Measurements from ENCODE around the gene TAT. TPM values are rescaled to one million over a fixed set of nuclear protein-coding genes. Genes with fewer than 3 reads are reported as not detected.

The TAT gene
- total and polyA plus RNA-seq, 9 donors = 0.04 to 0.17 TPM; not detected in 7

GRCh38 chr16:71547168-71547567, 29.7 kb downstream of the TAT start:
- no peaks in the 10 kb centered on the region for H3K27me3 ChIP-seq (ENCODE audit: control insufficient read depth, insufficient read depth, low read length)
- H3K4me1 ChIP-seq (ENCODE audit: control insufficient read depth, insufficient read depth, low read length) = no peaks in the 10 kb centered on the region
- DNase-seq = no peak
- no peak overlapping the region for H3K4me3 ChIP-seq (ENCODE audit: low read length)
- H3K27ac ChIP-seq (ENCODE audit: low read length) = no peak overlapping the region
- no peaks in the 10 kb centered on the region for H3K36me3 ChIP-seq (ENCODE audit: control insufficient read depth, insufficient read depth, low read length)
- no peaks in the 10 kb centered on the region for H3K9me3 ChIP-seq (replicated peaks; ENCODE audit: control insufficient read depth, low read depth, low read length)

DNA sequence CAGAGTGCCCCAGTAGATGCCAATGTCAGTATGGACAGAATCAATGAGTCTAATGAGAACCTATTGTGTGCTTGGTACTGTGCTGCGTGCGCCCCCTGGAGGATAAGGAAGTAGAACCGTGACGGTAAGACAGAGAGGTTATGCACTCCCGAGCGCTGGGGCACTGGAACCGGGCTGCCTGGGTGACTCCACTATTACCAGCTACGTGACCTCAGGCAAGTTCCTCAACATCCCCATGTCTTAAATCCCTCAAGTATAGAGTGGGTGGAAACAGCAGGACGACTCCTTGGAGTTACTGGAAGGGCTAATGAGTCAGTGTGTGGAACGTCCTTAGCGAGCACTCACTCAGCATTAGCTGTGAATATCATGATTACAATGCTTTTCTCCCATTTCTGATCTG, 34.5 kb downstream of the TAT start:
- Histone ChIP-seq H3K4me1 (ENCODE audit: control insufficient read depth, insufficient read depth, low read length) (no peaks in the 10 kb centered on the region), H3K27me3 (ENCODE audit: control insufficient read depth, insufficient read depth, low read length) (no peaks in the 10 kb centered on the region), H3K36me3 (ENCODE audit: control insufficient read depth, insufficient read depth, low read length) (no peaks in the 10 kb centered on the region), H3K9me3 (replicated peaks; ENCODE audit: control insufficient read depth, low read depth, low read length) (no peaks in the 10 kb centered on the region), H3K27ac (ENCODE audit: low read length) (no peak overlapping the region), H3K4me3 (ENCODE audit: low read length) (no peak overlapping the region)
- DNase-seq = no peak
- no CpG with 5 or more reads among the region's 11 CpGs for WGBS (ENCODE audit: insufficient coverage)

DNA sequence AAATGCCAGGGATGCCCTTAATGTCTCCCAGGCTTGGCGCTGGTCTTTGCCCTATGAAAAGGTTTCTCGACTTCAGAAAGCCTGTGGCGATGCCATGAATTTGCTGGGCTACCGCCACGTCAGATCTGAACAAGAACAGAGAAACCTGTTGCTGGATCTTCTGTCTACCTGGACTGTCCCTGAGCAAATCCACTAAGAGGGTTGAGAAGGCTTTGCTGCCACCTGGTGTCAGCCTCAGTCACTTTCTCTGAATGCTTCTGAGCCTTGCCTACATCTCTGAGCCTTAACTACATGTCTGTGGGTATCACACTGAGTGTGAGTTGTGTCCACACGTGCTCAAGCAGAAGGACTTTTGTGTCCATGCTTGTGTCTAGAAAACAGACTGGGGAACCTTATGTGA, 39.2 kb downstream of the TAT start:
- no peaks in the 10 kb centered on the region for H3K4me1 ChIP-seq (ENCODE audit: control insufficient read depth, insufficient read depth, low read length)
- no peaks in the 10 kb centered on the region for H3K36me3 ChIP-seq (ENCODE audit: control insufficient read depth, insufficient read depth, low read length)
- H3K27ac ChIP-seq (ENCODE audit: low read length) = no peak overlapping the region
- WGBS (ENCODE audit: insufficient coverage) = 57% methylated on average over 6 of the region's 6 CpGs
- H3K4me3 ChIP-seq (ENCODE audit: low read length) = no peak overlapping the region
- peak; percentile 11 for DNase-seq
- H3K27me3 ChIP-seq (ENCODE audit: control insufficient read depth, insufficient read depth, low read length) = no peaks in the 10 kb centered on the region
- no peaks in the 10 kb centered on the region for H3K9me3 ChIP-seq (replicated peaks; ENCODE audit: control insufficient read depth, low read depth, low read length)

- Histone ChIP-seq H3K27me3 (ENCODE audit: control insufficient read depth, insufficient read depth, low read length) (no peaks in the 10 kb centered on the region), H3K36me3 (ENCODE audit: control insufficient read depth, insufficient read depth, low read length) (no peaks in the 10 kb centered on the region), H3K4me3 (ENCODE audit: low read length) (no peak overlapping the region), H3K9me3 (replicated peaks; ENCODE audit: control insufficient read depth, low read depth, low read length) (no peaks in the 10 kb centered on the region), H3K27ac (ENCODE audit: low read length) (no peak overlapping the region), H3K4me1 (ENCODE audit: control insufficient read depth, insufficient read depth, low read length) (no peaks in the 10 kb centered on the region)
- WGBS (ENCODE audit: insufficient coverage) = 92% methylated on average over 26 of the region's 28 CpGs
- no peak for DNase-seq
Measured at GRCh38 chr16:71536752-71537499, 40.0 kb downstream of the TAT start.

GRCh38 chr16:71532366-71532765, 44.5 kb downstream of the TAT start:
- Histone ChIP-seq H3K4me1 (ENCODE audit: control insufficient read depth, insufficient read depth, low read length) (no peaks in the 10 kb centered on the region), H3K4me3 (ENCODE audit: low read length) (no peak overlapping the region), H3K36me3 (ENCODE audit: control insufficient read depth, insufficient read depth, low read length) (no peaks in the 10 kb centered on the region), H3K27ac (ENCODE audit: low read length) (no peak overlapping the region), H3K27me3 (ENCODE audit: control insufficient read depth, insufficient read depth, low read length) (no peaks in the 10 kb centered on the region), H3K9me3 (replicated peaks; ENCODE audit: control insufficient read depth, low read depth, low read length) (no peaks in the 10 kb centered on the region)
- WGBS (ENCODE audit: insufficient coverage) = 100% methylated on average over 1 of the region's 3 CpGs
- DNase-seq = no peak

- peaks cover 3% of the 10 kb centered on the region for H3K4me1 ChIP-seq (ENCODE audit: control insufficient read depth, insufficient read depth, low read length)
- WGBS (ENCODE audit: insufficient coverage) = 33% methylated on average over 1 of the region's 4 CpGs
- H3K27me3 ChIP-seq (ENCODE audit: control insufficient read depth, insufficient read depth, low read length) = peaks cover 12% of the 10 kb centered on the region
- no peaks in the 10 kb centered on the region for H3K9me3 ChIP-seq (replicated peaks; ENCODE audit: control insufficient read depth, low read depth, low read length)
- H3K36me3 ChIP-seq (ENCODE audit: control insufficient read depth, insufficient read depth, low read length) = no peaks in the 10 kb centered on the region
- H3K4me3 ChIP-seq (ENCODE audit: low read length) = no peak overlapping the region
- no peak for DNase-seq
- no peak overlapping the region for H3K27ac ChIP-seq (ENCODE audit: low read length)
Measured at GRCh38 chr16:71528863-71529262, 48.0 kb downstream of the TAT start.

DNA sequence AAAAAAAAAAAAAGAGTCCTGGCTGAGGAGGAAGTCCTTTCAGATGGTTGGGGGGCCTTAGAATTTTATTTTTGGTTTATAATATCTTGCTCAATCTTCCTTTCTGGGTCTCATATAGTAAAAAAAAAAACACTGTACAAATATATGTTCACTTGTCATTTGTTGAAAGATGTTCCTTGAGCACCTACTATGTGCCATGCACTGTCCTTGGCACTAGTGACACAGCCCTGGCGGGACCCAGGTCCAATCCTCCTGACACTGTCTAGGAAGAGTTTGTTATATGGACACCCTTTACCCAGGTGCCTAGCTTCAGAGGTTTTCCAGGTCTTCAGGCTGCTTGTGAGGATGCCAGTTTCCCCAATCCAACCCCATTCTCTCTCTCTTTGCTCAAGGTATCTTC, 48.6 kb downstream of the TAT start:
- WGBS (ENCODE audit: insufficient coverage) = no CpG with 5 or more reads among the region's 1 CpG
- peaks cover 3% of the 10 kb centered on the region for H3K4me1 ChIP-seq (ENCODE audit: control insufficient read depth, insufficient read depth, low read length)
- peaks cover 15% of the 10 kb centered on the region for H3K27me3 ChIP-seq (ENCODE audit: control insufficient read depth, insufficient read depth, low read length)

GRCh38 chr16:71526111-71526631, 50.7 kb downstream of the TAT start, which contains the start of gene CHST4:
TSS of gene CHST4 (plus strand) at chr16:71526426. CDS start at chr16:71536678, 10,252 bp downstream.
- Histone ChIP-seq H3K4me1 (ENCODE audit: control insufficient read depth, insufficient read depth, low read length) (peaks cover 3% of the 10 kb centered on the region), H3K27me3 (ENCODE audit: control insufficient read depth, insufficient read depth, low read length) (peaks cover 18% of the 10 kb centered on the region), H3K27ac (ENCODE audit: low read length) (no peak within 1 kb of the TSS), H3K9me3 (replicated peaks; ENCODE audit: control insufficient read depth, low read depth, low read length) (no peaks in the 10 kb centered on the region), H3K4me3 (ENCODE audit: low read length) (no peak within 1 kb of the TSS), H3K36me3 (ENCODE audit: control insufficient read depth, insufficient read depth, low read length) (no peaks in the 10 kb centered on the region)
- WGBS (ENCODE audit: insufficient coverage) = 0% methylated on average over 5 of the region's 9 CpGs
- no peak for DNase-seq

More for the DNA sequence above, 48.6 kb downstream of the TAT start:
- H3K27ac ChIP-seq (ENCODE audit: low read length) = no peak overlapping the region
- no peaks in the 10 kb centered on the region for H3K36me3 ChIP-seq (ENCODE audit: control insufficient read depth, insufficient read depth, low read length)
- no peaks in the 10 kb centered on the region for H3K9me3 ChIP-seq (replicated peaks; ENCODE audit: control insufficient read depth, low read depth, low read length)
- no peak for DNase-seq
- H3K4me3 ChIP-seq (ENCODE audit: low read length) = no peak overlapping the region

DNA sequence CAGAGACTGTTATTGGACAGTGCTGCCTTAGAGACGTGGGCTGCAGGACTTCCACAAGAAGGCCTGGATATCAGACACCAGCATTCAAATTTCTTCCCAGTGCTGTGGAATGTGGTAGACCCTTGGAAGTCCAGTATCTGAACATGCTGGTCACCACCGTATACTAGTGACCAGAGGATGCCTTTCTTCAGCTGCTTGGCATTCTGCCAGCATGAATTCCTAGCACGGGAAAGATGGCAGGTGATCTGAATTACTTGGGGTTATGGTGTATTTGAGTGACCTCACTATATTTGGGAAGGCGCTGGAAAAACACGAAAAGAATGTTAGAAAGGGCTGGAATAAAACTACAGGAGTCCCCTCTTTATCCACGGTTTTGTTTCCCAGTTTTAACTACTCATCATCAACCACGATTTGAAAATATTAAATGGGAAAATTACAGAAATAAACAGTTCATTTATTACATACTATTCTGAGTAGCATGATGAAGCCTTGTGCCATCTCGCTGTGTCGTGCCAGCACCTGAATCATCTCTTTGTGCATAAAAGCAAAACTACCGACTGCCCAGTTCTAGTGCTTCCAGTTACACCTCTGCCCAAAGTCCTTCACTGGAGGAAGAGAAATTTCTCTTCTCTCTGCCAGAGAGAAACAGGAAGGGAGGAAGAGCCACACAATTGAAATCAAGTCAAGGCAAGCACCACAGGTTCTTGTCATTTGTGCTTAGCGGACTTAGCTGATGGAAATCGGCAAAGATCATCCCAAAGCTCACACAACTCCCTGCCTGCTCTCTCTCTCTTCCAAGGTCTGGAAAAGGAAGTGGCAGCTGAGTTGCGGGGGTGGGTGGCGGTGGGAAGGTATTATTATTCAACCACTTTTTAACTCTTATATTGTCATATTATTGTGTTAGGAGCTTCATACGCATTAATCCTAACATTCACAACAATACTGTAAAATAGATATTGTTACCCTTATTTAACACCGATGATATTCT, 52.0 kb downstream of the TAT start:
- Histone ChIP-seq H3K27me3 (ENCODE audit: control insufficient read depth, insufficient read depth, low read length) (peaks cover 18% of the 10 kb centered on the region), H3K9me3 (replicated peaks; ENCODE audit: control insufficient read depth, low read depth, low read length) (no peaks in the 10 kb centered on the region), H3K27ac (ENCODE audit: low read length) (no peak overlapping the region), H3K36me3 (ENCODE audit: control insufficient read depth, insufficient read depth, low read length) (no peaks in the 10 kb centered on the region), H3K4me3 (ENCODE audit: low read length) (no peak overlapping the region), H3K4me1 (ENCODE audit: control insufficient read depth, insufficient read depth, low read length) (peaks cover 3% of the 10 kb centered on the region)
- WGBS (ENCODE audit: insufficient coverage) = 36% methylated on average over 2 of the region's 16 CpGs
- DNase-seq = no peak

DNA sequence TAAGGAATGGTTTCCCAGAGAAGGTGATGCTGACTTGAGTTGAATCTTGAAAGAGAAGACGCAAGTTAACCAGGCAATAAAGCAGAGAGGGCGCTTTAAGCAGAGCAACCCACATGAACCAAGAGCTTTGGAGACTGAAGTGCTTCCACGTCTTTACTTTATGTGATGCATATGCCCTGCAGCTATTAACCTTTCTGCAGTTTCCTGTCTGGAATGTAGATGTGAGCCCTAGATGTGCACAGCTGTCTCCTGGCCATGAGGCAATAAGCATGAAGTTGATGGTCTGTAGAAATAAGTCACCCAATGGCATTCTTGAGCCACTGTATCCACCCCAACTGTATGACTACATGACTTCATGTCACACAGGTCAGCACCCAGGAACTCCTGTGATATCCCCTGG, 56.3 kb downstream of the TAT start:
- Histone ChIP-seq H3K9me3 (replicated peaks; ENCODE audit: control insufficient read depth, low read depth, low read length) (no peaks in the 10 kb centered on the region), H3K27me3 (ENCODE audit: control insufficient read depth, insufficient read depth, low read length) (peaks cover 11% of the 10 kb centered on the region), H3K4me1 (ENCODE audit: control insufficient read depth, insufficient read depth, low read length) (no peaks in the 10 kb centered on the region), H3K36me3 (ENCODE audit: control insufficient read depth, insufficient read depth, low read length) (no peaks in the 10 kb centered on the region), H3K27ac (ENCODE audit: low read length) (no peak overlapping the region), H3K4me3 (ENCODE audit: low read length) (no peak overlapping the region)
- DNase-seq = no peak
- WGBS (ENCODE audit: insufficient coverage) = 76% methylated on average over 3 of the region's 3 CpGs

All from muscle of leg (tissue), 11 donors.